ENCODE measurements around the gene IL1RL2. TPM values are rescaled to one million over a fixed set of nuclear protein-coding genes. Genes with fewer than 3 reads are reported as not detected.
A peak's percentile ranks its signal among the peaks of the same experiment; 100 is the strongest.

Gene IL1RL2
- total and polyA plus RNA-seq, 2 of the 8 experiments (the other 6 are each of a cell fraction or from before 2014, with no cell fraction given): not detected

DNA sequence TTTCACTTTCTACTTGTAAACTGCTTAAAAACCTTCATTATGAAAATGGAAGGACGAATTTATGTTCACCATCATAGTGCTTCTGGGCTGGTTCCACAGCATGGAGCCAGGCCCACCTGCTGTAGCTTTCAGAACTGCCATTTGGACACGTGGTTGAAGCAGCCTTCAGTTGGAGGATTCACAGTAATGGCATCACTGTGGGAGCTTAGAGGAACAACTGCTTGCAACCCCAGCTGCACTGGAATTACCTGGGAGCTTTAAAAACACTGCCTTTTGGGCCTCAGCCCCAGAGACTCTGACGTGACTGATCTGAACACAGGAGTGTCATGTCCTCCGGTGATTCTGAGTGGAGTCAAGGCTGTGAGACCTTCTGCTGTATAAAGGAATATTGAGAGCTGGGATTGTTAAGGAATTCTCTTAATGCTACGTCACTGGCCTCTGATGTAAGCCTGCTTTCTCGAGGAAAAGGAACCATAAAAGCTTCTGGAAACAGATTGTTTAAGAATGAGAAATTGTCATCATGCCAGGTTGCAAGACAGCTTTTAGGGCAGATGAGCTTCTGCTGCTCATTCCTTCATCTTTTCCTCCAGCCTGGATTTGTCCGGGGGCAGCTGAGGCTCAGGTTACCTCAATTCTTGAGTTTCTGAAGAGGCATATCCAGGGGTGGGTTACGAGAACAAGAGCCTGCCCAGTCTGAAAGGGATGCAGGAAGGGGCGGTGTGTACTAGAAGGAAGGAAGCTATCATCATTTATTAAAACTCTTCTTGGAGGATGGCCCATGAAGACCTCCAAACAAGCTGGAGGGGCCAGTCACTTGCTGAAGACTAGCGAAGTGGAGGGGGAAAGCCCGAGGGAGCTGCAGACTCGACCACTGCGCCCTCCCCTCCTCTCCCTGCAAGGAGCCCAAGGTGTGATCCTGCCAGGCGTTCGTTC is 45.5 kb upstream of the IL1RL2 start:
- ChIA-PET POLR2A (ENCODE audit: partially characterized antibody) (interaction anchor here (0.6 to 1.4 kb wide), 3 partner anchors 11 to 537 kb away, joined by 3 to 5 read pairs (median 4); no protein-coding TSS in a partner anchor), CTCF (ENCODE audit: partially characterized antibody) (interaction anchor here (0.5 to 1.9 kb wide), 12 partner anchors 8 to 121 kb away, joined by 3 to 11 read pairs (median 4); no protein-coding TSS in a partner anchor)
- Histone ChIP-seq H2BK15ac (ENCODE audit: low read length) (no peak overlapping the region), H3K79me2 (ENCODE audit: control insufficient read depth in 1 of 2, insufficient read depth in 2 of 2, low read length in 2 of 2) (no peaks in the 10 kb centered on the region), H3K27me3 (replicated peaks in 1 of 4; ENCODE audit: control insufficient read depth in 3 of 4, extremely low read depth in 1 of 4, insufficient read depth in 3 of 4, low read length in 3 of 4) (peaks cover 6 to 37% (median 25%) of the 10 kb centered on the region in 4 experiments), H2BK20ac (ENCODE audit: low read length) (no peak overlapping the region), H3K27ac (ENCODE audit: low read depth, low read length) (no peak overlapping the region), H3K56ac (replicated peaks; ENCODE audit: insufficient read length, low read depth, low read length) (no peak overlapping the region), H3K9ac (replicated peaks in 1 of 4; ENCODE audit: extremely low read depth in 1 of 4, low read depth in 3 of 4, low read length in 3 of 4) (no peak overlapping the region), H4K5ac (ENCODE audit: insufficient read length, low read depth, low read length) (no peak overlapping the region), H2BK5ac (ENCODE audit: low read depth, low read length) (no peak overlapping the region), H3K4ac (replicated peaks; ENCODE audit: insufficient read length, low read depth, low read length) (no peak overlapping the region), H3K4me3 (ENCODE audit: extremely low read depth in 1 of 4, insufficient read depth in 2 of 4, low read depth in 3 of 4, low read length in 4 of 4) (peak overlapping the region in 1 of 4 experiments; percentile 71; a peak in 1 of 8 replicates), H2AFZ (ENCODE audit: low read length) (no peak overlapping the region), H4K20me1 (replicated peaks in 1 of 2; ENCODE audit: control insufficient read depth in 1 of 2, insufficient read depth in 2 of 2, low read length in 2 of 2) (no peaks in the 10 kb centered on the region), H3K36me3 (ENCODE audit: control insufficient read depth in 2 of 4, insufficient read depth in 4 of 4, low read length in 3 of 4) (no peaks in the 10 kb centered on the region), H3K18ac (ENCODE audit: extremely low read depth, low read length) (no peak overlapping the region), H3K4me1 (replicated peaks in 1 of 4; ENCODE audit: control insufficient read depth in 3 of 4, insufficient read depth in 4 of 4, low read length in 3 of 4) (peaks cover 0 to 8% (median under 1%) of the 10 kb centered on the region in 4 experiments; a peak in 4 of 7 replicates), H4K8ac (ENCODE audit: extremely low read depth, insufficient read depth, low read length) (no peak overlapping the region), H3K79me1 (ENCODE audit: low read depth, low read length) (no peaks in the 10 kb centered on the region), H4K91ac (replicated peaks; ENCODE audit: insufficient read length, low read length) (no peak overlapping the region), H3K9me3 (ENCODE audit: insufficient read depth in 2 of 2, low read depth in 1 of 2, low read length in 1 of 2) (peaks cover 3 to 8% of the 10 kb centered on the region in 2 experiments; a peak in 2 of 4 replicates), H3K4me2 (ENCODE audit: insufficient read depth in 1 of 2, low read depth in 2 of 2, low read length in 2 of 2) (peak overlapping the region; percentile 65 to 81; a peak in 3 of 4 replicates), H3K23me2 (ENCODE audit: low read depth, low read length) (peaks cover 4% of the 10 kb centered on the region), H2BK12ac (ENCODE audit: low read depth, low read length) (no peak overlapping the region), H2BK120ac (replicated peaks; ENCODE audit: low read depth, low read length) (no peak overlapping the region), H2AK5ac (ENCODE audit: low read depth, low read length) (no peak overlapping the region), H3K14ac (ENCODE audit: insufficient read length) (no peak overlapping the region), H3K23ac (ENCODE audit: insufficient read length) (no peak overlapping the region)
- no peak for FAIRE-seq
- TF ChIP-seq SAP30 (IDR thresholded peaks at IDR 0.05; ENCODE audit: insufficient read depth, insufficient replicate concordance, low read length) (no peak), HDAC2 (IDR thresholded peaks at IDR 0.05; ENCODE audit: borderline replicate concordance in 1 of 2, low read depth in 2 of 2, low read length in 2 of 2) (no peak), SP4 (IDR thresholded peaks at IDR 0.05; ENCODE audit: low read length) (no peak), ZNF274 (IDR thresholded peaks at IDR 0.05; ENCODE audit: borderline replicate concordance, extremely low read depth, low read length) (no peak), CBX8 (IDR thresholded peaks at IDR 0.05; ENCODE audit: borderline replicate concordance, low read depth, low read length) (no peak)
- 82% methylated on average over 13 of the region's 15 CpGs; no CpG with 5 or more reads in 1 of the 2 experiments for WGBS, 2 experiments (ENCODE audit: extremely low coverage in 1 of 2, insufficient coverage in 1 of 2, insufficient read length in 1 of 2, insufficient replicate concordance in 2 of 2, low coverage in 1 of 2, low lambda C conversion rate in 2 of 2, missing lambda C conversion rate in 1 of 2)
- peak in 1 of 2 experiments; percentile 50 for DNase-seq (ENCODE audit: low read depth in 1 of 2, low spot score in 2 of 2)
